ENCODE measurements around the gene RACK1.

RACK1 gene

DNA sequence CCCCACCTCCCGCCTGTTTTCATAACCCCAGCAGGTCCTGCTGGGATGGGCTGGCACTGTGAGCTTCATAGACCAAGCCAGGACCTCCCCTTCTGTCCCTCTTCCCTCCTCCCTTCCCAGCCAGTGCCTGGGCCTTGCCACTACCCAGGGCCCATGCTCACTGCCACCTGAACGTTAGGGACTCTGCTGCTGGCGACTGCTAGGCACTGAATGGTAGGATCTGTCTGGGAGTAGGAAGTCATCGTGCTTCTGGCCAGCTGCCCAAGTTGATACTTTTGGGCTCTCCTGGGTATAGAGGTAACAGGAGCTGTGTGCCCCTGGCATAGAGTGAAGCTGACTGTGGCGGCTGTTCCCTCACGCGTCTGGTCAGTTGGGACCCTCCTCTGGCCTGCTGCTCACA, 12.3 kb downstream of the RACK1 start:
- Histone ChIP-seq H3K4me3 (replicated peaks; ENCODE audit: low read depth, low read length) (no peak overlapping the region), H3K36me3 (ENCODE audit: control insufficient read depth, insufficient read depth, low read length) (peaks cover 18% of the 10 kb centered on the region), H3K27me3 (replicated peaks; ENCODE audit: control insufficient read depth, insufficient read depth, low read length) (no peaks in the 10 kb centered on the region)
- TF ChIP-seq, protein P1, sequence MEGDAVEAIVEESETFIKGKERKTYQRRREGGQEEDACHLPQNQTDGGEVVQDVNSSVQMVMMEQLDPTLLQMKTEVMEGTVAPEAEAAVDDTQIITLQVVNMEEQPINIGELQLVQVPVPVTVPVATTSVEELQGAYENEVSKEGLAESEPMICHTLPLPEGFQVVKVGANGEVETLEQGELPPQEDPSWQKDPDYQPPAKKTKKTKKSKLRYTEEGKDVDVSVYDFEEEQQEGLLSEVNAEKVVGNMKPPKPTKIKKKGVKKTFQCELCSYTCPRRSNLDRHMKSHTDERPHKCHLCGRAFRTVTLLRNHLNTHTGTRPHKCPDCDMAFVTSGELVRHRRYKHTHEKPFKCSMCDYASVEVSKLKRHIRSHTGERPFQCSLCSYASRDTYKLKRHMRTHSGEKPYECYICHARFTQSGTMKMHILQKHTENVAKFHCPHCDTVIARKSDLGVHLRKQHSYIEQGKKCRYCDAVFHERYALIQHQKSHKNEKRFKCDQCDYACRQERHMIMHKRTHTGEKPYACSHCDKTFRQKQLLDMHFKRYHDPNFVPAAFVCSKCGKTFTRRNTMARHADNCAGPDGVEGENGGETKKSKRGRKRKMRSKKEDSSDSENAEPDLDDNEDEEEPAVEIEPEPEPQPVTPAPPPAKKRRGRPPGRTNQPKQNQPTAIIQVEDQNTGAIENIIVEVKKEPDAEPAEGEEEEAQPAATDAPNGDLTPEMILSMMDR (IDR thresholded peaks at IDR 0.05; ENCODE audit: insufficient read depth, low read length, poor library complexity, severe bottlenecking) = no peak
- no peak for DNase-seq (ENCODE audit: extremely low read depth, insufficient read length)

DNA sequence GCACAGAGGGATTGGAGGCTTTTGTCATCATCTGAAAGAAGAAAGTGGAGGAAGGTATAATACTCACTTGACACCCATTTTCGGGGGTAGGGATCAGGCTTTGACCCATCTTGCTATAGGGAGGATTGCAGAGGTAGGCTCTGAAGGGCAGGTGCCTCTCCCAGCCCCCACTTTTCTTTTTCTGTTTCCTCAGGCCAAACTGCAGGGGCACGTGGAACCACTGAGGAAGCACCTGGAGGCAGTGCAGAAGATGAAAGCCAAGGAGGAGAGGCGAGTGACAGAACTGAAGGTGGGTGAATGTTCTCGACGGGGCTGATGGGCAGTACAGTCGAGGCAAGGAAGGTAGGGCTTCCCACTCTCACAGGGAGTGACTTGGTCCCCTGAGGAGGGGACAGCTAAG, 13.2 kb downstream of the RACK1 start:
- H3K27me3 ChIP-seq (replicated peaks; ENCODE audit: control insufficient read depth, insufficient read depth, low read length) = no peaks in the 10 kb centered on the region
- H3K36me3 ChIP-seq (ENCODE audit: control insufficient read depth, insufficient read depth, low read length) = peaks cover 18% of the 10 kb centered on the region
- DNase-seq (ENCODE audit: extremely low read depth, insufficient read length) = no peak
- no peak overlapping the region for H3K4me3 ChIP-seq (replicated peaks; ENCODE audit: low read depth, low read length)
- TF ChIP-seq, protein P1 (IDR thresholded peaks at IDR 0.05; ENCODE audit: insufficient read depth, low read length, poor library complexity, severe bottlenecking) = no peak

DNA sequence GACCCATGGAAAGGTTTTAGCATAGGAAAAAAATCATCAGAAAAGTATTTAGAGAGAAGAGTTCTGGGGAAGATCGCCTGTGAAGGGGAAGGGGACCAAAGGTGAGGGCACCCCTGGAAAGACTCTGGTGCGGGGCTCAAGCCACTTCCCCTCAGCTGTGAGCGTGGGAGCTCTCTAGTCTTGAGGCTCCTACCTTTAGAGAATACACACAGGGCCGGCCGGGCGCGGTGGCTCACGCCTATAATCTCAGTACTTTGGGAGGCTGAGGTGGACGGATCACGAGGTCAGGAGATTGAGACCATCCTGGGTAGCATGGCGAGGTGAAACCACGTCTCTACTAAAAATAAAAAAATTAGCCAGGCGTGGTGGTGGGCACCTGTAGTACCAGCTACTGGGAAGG, 13.7 kb downstream of the RACK1 start:
- no peak for DNase-seq (ENCODE audit: extremely low read depth, insufficient read length)
- Histone ChIP-seq H3K4me3 (replicated peaks; ENCODE audit: low read depth, low read length) (no peak overlapping the region), H3K36me3 (ENCODE audit: control insufficient read depth, insufficient read depth, low read length) (peaks cover 15% of the 10 kb centered on the region)

DNA sequence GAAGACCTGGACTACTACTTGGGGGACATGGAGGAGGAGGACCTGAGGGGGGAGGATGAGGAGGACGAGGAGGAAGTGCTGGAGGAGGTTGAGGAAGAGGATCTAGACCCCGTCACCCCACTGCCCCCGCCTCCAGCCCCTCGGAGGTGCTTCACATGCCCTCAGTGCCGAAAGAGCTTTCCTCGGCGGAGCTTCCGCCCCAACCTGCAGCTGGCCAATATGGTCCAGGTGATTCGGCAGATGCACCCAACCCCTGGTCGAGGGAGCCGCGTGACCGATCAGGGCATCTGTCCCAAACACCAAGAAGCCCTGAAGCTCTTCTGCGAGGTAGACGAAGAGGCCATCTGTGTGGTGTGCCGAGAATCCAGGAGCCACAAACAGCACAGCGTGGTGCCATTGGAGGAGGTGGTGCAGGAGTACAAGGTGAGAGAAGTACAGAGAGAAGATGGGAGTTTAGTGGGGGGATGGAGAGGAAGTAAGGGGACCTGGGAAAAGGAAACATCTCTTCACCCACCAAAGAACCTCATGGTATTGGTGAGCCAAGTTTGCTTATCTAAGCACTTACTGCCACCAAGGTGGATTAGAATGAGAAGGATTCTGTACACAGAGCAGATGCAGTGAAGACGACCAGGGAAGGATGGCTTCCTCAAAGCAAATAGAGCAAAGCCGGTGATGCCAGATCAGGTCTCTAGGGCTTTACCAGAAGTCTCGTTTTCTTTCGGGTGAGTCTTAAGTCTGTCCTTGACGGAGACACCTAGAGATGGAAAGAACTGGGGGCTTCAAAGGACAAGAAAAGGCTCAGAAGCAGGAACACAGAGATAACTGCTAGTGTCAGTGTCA, 19.1 kb downstream of the RACK1 start:
- peak; percentile 55 for DNase-seq (ENCODE audit: extremely low read depth, insufficient read length)
- TF ChIP-seq, protein P1 (IDR thresholded peaks at IDR 0.05; ENCODE audit: insufficient read depth, low read length, poor library complexity, severe bottlenecking) = no peak
- 0 out of 2 replicates have a peak, but pooled peaks cover 2% of the 10 kb centered on the region for H3K36me3 ChIP-seq (ENCODE audit: control insufficient read depth, insufficient read depth, low read length)
- H3K27me3 ChIP-seq (replicated peaks; ENCODE audit: control insufficient read depth, insufficient read depth, low read length) = no peaks in the 10 kb centered on the region
- peak overlapping the region; percentile 90 for H3K4me3 ChIP-seq (replicated peaks; ENCODE audit: low read depth, low read length)

More for the DNA sequence above, 13.7 kb downstream of the RACK1 start:
- no peaks in the 10 kb centered on the region for H3K27me3 ChIP-seq (replicated peaks; ENCODE audit: control insufficient read depth, insufficient read depth, low read length)
- TF ChIP-seq, protein P1 (IDR thresholded peaks at IDR 0.05; ENCODE audit: insufficient read depth, low read length, poor library complexity, severe bottlenecking) = no peak

DNA sequence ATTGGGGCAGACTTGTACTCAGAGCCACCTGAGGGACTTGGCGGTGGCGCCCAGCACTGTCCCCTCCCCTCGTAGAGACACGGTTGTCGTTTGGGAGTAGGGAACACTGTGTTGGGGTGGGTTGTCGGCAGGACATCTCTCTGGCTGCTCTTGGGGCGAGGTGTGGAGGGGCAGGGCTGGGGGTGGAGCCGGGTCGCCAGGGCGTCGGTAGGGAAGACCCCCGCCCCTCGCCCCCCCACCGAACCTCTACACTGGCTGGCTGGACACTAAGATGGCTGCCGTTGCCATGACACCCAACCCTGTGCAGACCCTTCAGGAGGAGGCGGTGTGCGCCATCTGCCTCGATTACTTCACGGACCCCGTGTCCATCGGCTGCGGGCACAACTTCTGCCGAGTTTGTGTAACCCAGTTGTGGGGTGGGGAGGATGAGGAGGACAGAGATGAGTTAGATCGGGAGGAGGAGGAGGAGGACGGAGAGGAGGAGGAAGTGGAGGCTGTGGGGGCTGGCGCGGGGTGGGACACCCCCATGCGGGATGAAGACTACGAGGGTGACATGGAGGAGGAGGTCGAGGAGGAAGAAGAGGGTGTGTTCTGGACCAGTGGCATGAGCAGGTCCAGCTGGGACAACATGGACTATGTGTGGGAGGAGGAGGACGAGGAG, 19.8 kb downstream of the RACK1 start:
- Histone ChIP-seq H3K27me3 (replicated peaks; ENCODE audit: control insufficient read depth, insufficient read depth, low read length) (no peaks in the 10 kb centered on the region), H3K36me3 (ENCODE audit: control insufficient read depth, insufficient read depth, low read length) (0 out of 2 replicates have a peak, but pooled peaks cover 2% of the 10 kb centered on the region), H3K4me3 (replicated peaks; ENCODE audit: low read depth, low read length) (peak overlapping the region; percentile 90)
- TF ChIP-seq, protein P1 (IDR thresholded peaks at IDR 0.05; ENCODE audit: insufficient read depth, low read length, poor library complexity, severe bottlenecking) = no peak
- no peak for DNase-seq (ENCODE audit: extremely low read depth, insufficient read length)
